ENCODE data around the gene PTGS2. TPM values are rescaled to one million over a fixed set of nuclear protein-coding genes. Genes with fewer than 3 reads are reported as not detected.

Gene PTGS2
- total RNA-seq, 2 experiments from 2014 or later, result 0.61 to 0.88 TPM

DNA sequence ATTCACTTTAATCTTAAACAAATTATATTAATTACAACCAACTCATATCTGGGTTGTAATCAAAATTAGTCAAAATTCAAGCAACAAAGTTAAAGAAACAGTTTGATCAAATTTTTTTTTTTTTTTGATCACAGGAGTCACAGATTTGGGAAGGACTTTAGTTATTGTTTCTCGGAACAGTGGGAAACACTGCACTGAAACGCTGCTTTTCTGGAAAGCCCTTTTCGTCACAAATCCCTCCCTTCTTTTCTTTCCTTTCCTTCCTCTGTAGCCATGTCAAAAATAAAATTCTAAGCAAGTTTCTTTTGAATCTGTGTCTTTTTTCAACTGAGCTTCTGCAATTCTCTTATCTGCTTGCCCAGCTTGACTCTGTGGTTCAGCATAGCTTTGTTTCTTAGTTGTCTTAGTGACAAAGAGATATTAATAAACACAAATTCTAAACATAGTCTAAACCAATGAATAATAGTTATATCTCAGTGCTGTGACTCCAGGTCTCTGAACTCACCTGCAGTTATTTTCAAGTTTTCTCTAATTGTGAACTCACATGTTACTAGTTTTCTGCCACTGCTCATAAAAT is 53.8 kb downstream of the PTGS2 start:
- Histone ChIP-seq H3K4me3 (ENCODE audit: low read length) (no peak overlapping the region), H3K27ac (ENCODE audit: low read depth in 1 of 2, low read length in 2 of 2) (no peak overlapping the region), H3K27me3 (ENCODE audit: control insufficient read depth in 1 of 2, insufficient read depth in 2 of 2, low read length in 2 of 2) (no peaks in the 10 kb centered on the region), H3K36me3 (ENCODE audit: insufficient read depth, low read length) (no peaks in the 10 kb centered on the region), H3K9me3 (ENCODE audit: control insufficient read depth in 1 of 2, insufficient read depth in 1 of 2, low read length in 2 of 2) (no peaks in the 10 kb centered on the region), H3K4me1 (ENCODE audit: insufficient read depth, low read length) (no peaks in the 10 kb centered on the region)
- TF ChIP-seq, protein P1, sequence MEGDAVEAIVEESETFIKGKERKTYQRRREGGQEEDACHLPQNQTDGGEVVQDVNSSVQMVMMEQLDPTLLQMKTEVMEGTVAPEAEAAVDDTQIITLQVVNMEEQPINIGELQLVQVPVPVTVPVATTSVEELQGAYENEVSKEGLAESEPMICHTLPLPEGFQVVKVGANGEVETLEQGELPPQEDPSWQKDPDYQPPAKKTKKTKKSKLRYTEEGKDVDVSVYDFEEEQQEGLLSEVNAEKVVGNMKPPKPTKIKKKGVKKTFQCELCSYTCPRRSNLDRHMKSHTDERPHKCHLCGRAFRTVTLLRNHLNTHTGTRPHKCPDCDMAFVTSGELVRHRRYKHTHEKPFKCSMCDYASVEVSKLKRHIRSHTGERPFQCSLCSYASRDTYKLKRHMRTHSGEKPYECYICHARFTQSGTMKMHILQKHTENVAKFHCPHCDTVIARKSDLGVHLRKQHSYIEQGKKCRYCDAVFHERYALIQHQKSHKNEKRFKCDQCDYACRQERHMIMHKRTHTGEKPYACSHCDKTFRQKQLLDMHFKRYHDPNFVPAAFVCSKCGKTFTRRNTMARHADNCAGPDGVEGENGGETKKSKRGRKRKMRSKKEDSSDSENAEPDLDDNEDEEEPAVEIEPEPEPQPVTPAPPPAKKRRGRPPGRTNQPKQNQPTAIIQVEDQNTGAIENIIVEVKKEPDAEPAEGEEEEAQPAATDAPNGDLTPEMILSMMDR (IDR thresholded peaks at IDR 0.05), result no peak
- ChIA-PET POLR2A (interaction anchor here (0.7 kb wide), 1 partner anchor 87 kb away, joined by 4 read pairs; no protein-coding TSS in a partner anchor), CTCF (no interaction called here)
- DNase-seq (no peak), ATAC-seq (ENCODE audit: poor library complexity) (no peak)
- intact Hi-C loops (cut with DNase I, micrococcal nuclease), result no loop called here
- no peaks in the 10 kb centered on the region for H3K9me3 Mint-ChIP-seq
- no peaks in the 10 kb centered on the region for H3K36me3 Mint-ChIP-seq (ENCODE audit: low read depth)
- no peaks in the 10 kb centered on the region for H3K27me3 Mint-ChIP-seq
- peaks cover 2% of the 10 kb centered on the region for H3K4me1 Mint-ChIP-seq (ENCODE audit: low read depth)
- H3K4me3 Mint-ChIP-seq, result no peak overlapping the region
- H3K27ac Mint-ChIP-seq, result no peak overlapping the region

- Histone ChIP-seq H3K36me3 (ENCODE audit: insufficient read depth, low read length) (no peaks in the 10 kb centered on the region), H3K27ac (ENCODE audit: low read depth in 1 of 2, low read length in 2 of 2) (no peak overlapping the region), H3K4me1 (ENCODE audit: insufficient read depth, low read length) (peaks cover 4% of the 10 kb centered on the region), H3K9me3 (ENCODE audit: control insufficient read depth in 1 of 2, insufficient read depth in 1 of 2, low read length in 2 of 2) (no peaks in the 10 kb centered on the region), H3K4me3 (ENCODE audit: low read length) (no peak overlapping the region), H3K27me3 (ENCODE audit: control insufficient read depth in 1 of 2, insufficient read depth in 2 of 2, low read length in 2 of 2) (no peaks in the 10 kb centered on the region)
- ChIA-PET POLR2A (no interaction called here), CTCF (interaction anchor here (0.7 kb wide), 1 partner anchor 1427 kb away, joined by 3 read pairs; no protein-coding TSS in a partner anchor)
- ATAC-seq (ENCODE audit: poor library complexity) (no peak), DNase-seq (peak in 2 of 14 experiments; percentile 40 to 50)
- TF ChIP-seq, protein P1 (IDR thresholded peaks at IDR 0.05), result no peak
- Mint-ChIP-seq H3K27ac (no peak overlapping the region), H3K4me1 (ENCODE audit: low read depth) (peaks cover 24% of the 10 kb centered on the region), H3K9me3 (no peaks in the 10 kb centered on the region), H3K27me3 (no peaks in the 10 kb centered on the region), H3K36me3 (ENCODE audit: low read depth) (no peaks in the 10 kb centered on the region), H3K4me3 (no peak overlapping the region)
- intact Hi-C loops (cut with DNase I, micrococcal nuclease), result no loop called here
Observed at GRCh38 chr1:186623551-186623950, 56.7 kb downstream of the PTGS2 start.

Other genes starting within 250 kb of the PTGS2 start
- gene PDC, start 219.3 kb downstream of the PTGS2 start, total RNA-seq, result not detected
- gene PLA2G4A, start 148.5 kb upstream of the PTGS2 start, total RNA-seq, result not detected